Prostate gland (tissue), 2 donors: ENCODE results near the gene ADAMTSL3.

Experiments used
- CTCF ChIP-seq, 4 experiments: fragments of 200-600 bp in 2 of 4; fragments of 450-650 bp in 2 of 4; sonication (generic) in 2 of 4; IDR thresholded peaks; 1 replicate in 3 of 4; 2 replicates in 1 of 4; pipeline ENCODE4 v1.5.1; 2016 to 2019; ENCODE audit warnings: antibody characterized with exemption in 4 of 4, mild to moderate bottlenecking in 2 of 4, moderate library complexity in 2 of 4
- POLR2A ChIP-seq: fragments of 450-650 bp; IDR thresholded peaks from one replicate; pipeline ENCODE4 v1.6.1; 2016; ENCODE audit warnings: antibody characterized with exemption, mild to moderate bottlenecking

- no peak for TF ChIP-seq CTCF (IDR thresholded peaks at IDR 0.05)
- no peak for TF ChIP-seq POLR2A
Observed at GRCh38 chr15:83747718-83748110, 93.8 kb downstream of the ADAMTSL3 start.
